A549 (cell line): ENCODE data around the gene LTA4H. TPM values are rescaled to one million over a fixed set of nuclear protein-coding genes. Genes with fewer than 3 reads are reported as not detected.

Experiments used
- ATAC-seq, 2 experiments: fragments of 200-7000 bp in 1 of 2; fragments of >200 bp in 1 of 2; cut with Nextera tagmentation in 1 of 2; cut with Tn5 transposase in 1 of 2; 3 replicates each; pipeline versions ENCODE4 v1.8.0 to v1.9.1; 2018 to 2020; ENCODE audit warnings: mild to moderate bottlenecking in 1 of 2, moderate library complexity in 1 of 2
- CTCF ChIA-PET: fragments of 300-600 bp; sonication (Branson Sonifier 250); formaldehyde crosslinking; extraction: SDS; loops from one replicate; lab custom pipeline; 2021; ENCODE audit warnings: antibody characterized with exemption, inconsistent platforms; lab: Yijun Ruan, JAX
- POLR2A ChIA-PET: fragments of 350-600 bp; formaldehyde crosslinking; extraction: SDS; loops from one replicate; lab custom pipeline; 2021; ENCODE audit warnings: antibody characterized with exemption, inconsistent platforms; lab: Yijun Ruan, JAX
- DNase-seq, 2 experiments: peaks; one replicate each; pipeline versions ENCODE4 v3.0.0 to v3.0.0-alpha.2; 2011 to 2016; ENCODE audit warnings: low read depth in 1 of 2, low spot score in 1 of 2
- FAIRE-seq: peaks from 2 replicates; lab custom pipeline; 2011; peaks lifted over from hg19 to GRCh38; lab: Jason Lieb, UNC
- H3K27ac ChIP-seq, 2 experiments: fragments of >200 bp; sonication (Bioruptor Twin); formaldehyde crosslinking; 3 replicates each; pipeline ENCODE4 v1.5.1; 2016 to 2017
- H3K4me1 ChIP-seq: fragments of >200 bp; sonication (Bioruptor Twin); formaldehyde crosslinking; 3 replicates; pipeline ENCODE4 v1.6.1; 2016
- H3K4me2 ChIP-seq: fragments of >200 bp; sonication (Bioruptor Twin); formaldehyde crosslinking; 3 replicates; pipeline ENCODE4 v1.6.1; 2016
- H3K4me3 ChIP-seq: fragments of >200 bp; sonication (Bioruptor Twin); formaldehyde crosslinking; 3 replicates; pipeline ENCODE4 v1.5.1; 2016
- H3K9me3 ChIP-seq: fragments of >200 bp; sonication (Bioruptor Twin); formaldehyde crosslinking; 3 replicates; pipeline ENCODE4 v1.6.1; 2016
- CEBPB ChIP-seq, 2 experiments: fragments of >200 bp in 1 of 2; sonication (Bioruptor Twin) in 1 of 2; formaldehyde crosslinking in 1 of 2; IDR thresholded peaks; 2 replicates each; pipeline ENCODE4 v1.6.1; 2012 to 2016
- FOSB ChIP-seq: fragments of 250-450 bp; sonication (Bioruptor Pico); IDR thresholded peaks from 2 replicates; pipeline ENCODE4 v1.5.0; 2020; ENCODE audit warnings: mild to moderate bottlenecking, moderate library complexity
- FOSL2 ChIP-seq, 2 experiments: fragments of 450-650 bp in 1 of 2; fragments of >200 bp in 1 of 2; sonication (Bioruptor Twin) in 1 of 2; formaldehyde crosslinking; IDR thresholded peaks; 2 replicates each; pipeline versions ENCODE4 v1.5.0 to v1.6.1; 2016 to 2020; ENCODE audit warnings: mild to moderate bottlenecking in 1 of 2, moderate library complexity in 1 of 2
- FOXS1 ChIP-seq: fragments of 250-450 bp; sonication (Bioruptor Pico); IDR thresholded peaks from 2 replicates; pipeline ENCODE4 v1.5.0; 2020; ENCODE audit warnings: mild to moderate bottlenecking, moderate library complexity
- HES2 ChIP-seq: fragments of >200 bp; sonication (Bioruptor Twin); formaldehyde crosslinking; IDR thresholded peaks from 2 replicates; pipeline ENCODE4 v1.6.1; 2016
- HEYL ChIP-seq: fragments of 250-450 bp; sonication (Bioruptor Pico); IDR thresholded peaks from 2 replicates; pipeline ENCODE4 v1.8.0; 2021; ENCODE audit warnings: mild to moderate bottlenecking, moderate library complexity
- HOXB5 ChIP-seq: fragments of 250-450 bp; sonication (Bioruptor Pico); IDR thresholded peaks from 2 replicates; pipeline ENCODE4 v1.5.0; 2020; ENCODE audit warnings: mild to moderate bottlenecking, moderate library complexity
- JUNB ChIP-seq: fragments of >200 bp; sonication (Bioruptor Twin); formaldehyde crosslinking; IDR thresholded peaks from 2 replicates; pipeline ENCODE4 v1.6.1; 2016
- KDM1A ChIP-seq: fragments of 200-600 bp; sonication (generic); IDR thresholded peaks from 2 replicates; pipeline ENCODE4 v1.6.1; 2016; ENCODE audit warnings: low read depth, mild to moderate bottlenecking
- KDM5A ChIP-seq: fragments of 200-600 bp; sonication (generic); IDR thresholded peaks from 2 replicates; pipeline ENCODE4 v1.6.1; 2016; ENCODE audit warnings: antibody characterized with exemption, mild to moderate bottlenecking
- MAZ ChIP-seq: fragments of 150-350 bp; IDR thresholded peaks from 2 replicates; pipeline ENCODE4 v1.6.1; 2014; ENCODE audit warnings: antibody characterized with exemption, low read depth, low read length, borderline replicate concordance
- PHF8 ChIP-seq: fragments of 200-600 bp; sonication (generic); IDR thresholded peaks from 2 replicates; pipeline ENCODE4 v1.6.1; 2016; ENCODE audit warnings: low read depth, mild to moderate bottlenecking, antibody characterized with exemption, moderate library complexity, borderline replicate concordance
- RARB ChIP-seq: fragments of 250-450 bp; sonication (Bioruptor Pico); IDR thresholded peaks from 2 replicates; pipeline ENCODE4 v1.8.0; 2021; ENCODE audit warnings: mild to moderate bottlenecking, moderate library complexity
- REST ChIP-seq: fragments of 200-600 bp; sonication (generic); IDR thresholded peaks from 2 replicates; pipeline ENCODE4 v1.6.1; 2016; ENCODE audit warnings: antibody characterized with exemption, mild to moderate bottlenecking, moderate library complexity
- RNF2 ChIP-seq: fragments of 200-600 bp; sonication (generic); IDR thresholded peaks from 2 replicates; pipeline ENCODE4 v1.6.1; 2016; ENCODE audit warnings: low read depth, mild to moderate bottlenecking, antibody characterized with exemption, moderate library complexity, borderline replicate concordance
- SMC3 ChIP-seq: fragments of >200 bp; sonication (Bioruptor Twin); formaldehyde crosslinking; IDR thresholded peaks from 3 replicates; pipeline ENCODE4 v1.6.1; 2018; ENCODE audit warnings: inconsistent platforms
- SREBF2 ChIP-seq: fragments of 450-650 bp; IDR thresholded peaks from 2 replicates; pipeline ENCODE4 v1.6.1; 2014; ENCODE audit warnings: mild to moderate bottlenecking, moderate library complexity
- WGBS: methylation state at CpG from one replicate; pipeline ENCODE4 v1.1.6; 2017; ENCODE audit errors: missing lambda C conversion rate; 5-methylcytosine and 5-hydroxymethylcytosine counted together
- polyA plus RNA-seq, 4 experiments: library from polyadenylated mRNA; depleted of rRNA in 3 of 4; stranded (reverse); fragments of >200 nt; fragmentation: RNase III in 1 of 4; extraction: RNeasy Plus Mini Kit Qiagen cat#74134 plus additional on column Dnase treatment in 1 of 4; gene quantifications; 2 replicates in 3 of 4; 3 replicates in 1 of 4; pipeline ENCODE4 v1.2.3, GENCODE V29; 2011 to 2017
- TF ChIP-seq, protein P1 (sequence below): fragments of 250-450 bp; sonication (Bioruptor Pico); IDR thresholded peaks from 2 replicates; pipeline ENCODE4 v1.5.0; 2020; ENCODE audit warnings: low read depth, mild to moderate bottlenecking, moderate library complexity
- TF ChIP-seq, protein P2 (sequence below): fragments of >200 bp; sonication (Bioruptor Twin); formaldehyde crosslinking; IDR thresholded peaks from 3 replicates; pipeline ENCODE4 v1.5.1; 2016

The LTA4H gene
- polyA plus RNA-seq, 2 of the 4 experiments (the other 2 are of a cell fraction): 126 to 174 TPM

- ChIA-PET POLR2A (interaction anchor here (0.9 kb wide), 1 partner anchor 9 kb away, joined by 3 read pairs; the partner anchor contains the start of gene LTA4H), CTCF (interaction anchor here (1.1 kb wide), 1 partner anchor 28 kb away, joined by 3 read pairs; no protein-coding TSS in a partner anchor)
Observed at GRCh38 chr12:96044943-96045290, 9.5 kb upstream of the LTA4H start.

More at GRCh38 chr12:96044943-96045290, 9.5 kb upstream of the LTA4H start:
- Histone ChIP-seq H3K4me1 (peaks cover 44% of the 10 kb centered on the region), H3K9me3 (no peaks in the 10 kb centered on the region), H3K4me2 (peak overlapping the region; percentile 56; the same call in 2 of the 3 replicates), H3K4me3 (no peak overlapping the region), H3K27ac (peak overlapping the region; percentile 47 to 56; a peak in 4 of 6 replicates)
- DNase-seq (no peak), FAIRE-seq (no peak), ATAC-seq (no peak)
- TF ChIP-seq HES2 (no peak), HOXB5 (CRISPR knock-in tag) (no peak), HEYL (CRISPR knock-in tag) (no peak), KDM1A (no peak), SREBF2 (no peak), RNF2 (no peak), PHF8 (no peak), FOXS1 (CRISPR knock-in tag) (no peak), SMC3 (no peak), FOSB (CRISPR knock-in tag) (no peak), CEBPB (IDR thresholded peaks at IDR 0.05) (no peak), REST (no peak), MAZ (no peak), KDM5A (no peak), RARB (CRISPR knock-in tag) (no peak), FOSL2 (IDR thresholded peaks at IDR 0.05) (no peak), FOSL2 (CRISPR knock-in tag; IDR thresholded peaks at IDR 0.05) (no peak), JUNB (no peak)
- TF ChIP-seq, protein P1, sequence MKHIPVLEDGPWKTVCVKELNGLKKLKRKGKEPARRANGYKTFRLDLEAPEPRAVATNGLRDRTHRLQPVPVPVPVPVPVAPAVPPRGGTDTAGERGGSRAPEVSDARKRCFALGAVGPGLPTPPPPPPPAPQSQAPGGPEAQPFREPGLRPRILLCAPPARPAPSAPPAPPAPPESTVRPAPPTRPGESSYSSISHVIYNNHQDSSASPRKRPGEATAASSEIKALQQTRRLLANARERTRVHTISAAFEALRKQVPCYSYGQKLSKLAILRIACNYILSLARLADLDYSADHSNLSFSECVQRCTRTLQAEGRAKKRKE (CRISPR knock-in tag): no peak
- TF ChIP-seq, protein P2, sequence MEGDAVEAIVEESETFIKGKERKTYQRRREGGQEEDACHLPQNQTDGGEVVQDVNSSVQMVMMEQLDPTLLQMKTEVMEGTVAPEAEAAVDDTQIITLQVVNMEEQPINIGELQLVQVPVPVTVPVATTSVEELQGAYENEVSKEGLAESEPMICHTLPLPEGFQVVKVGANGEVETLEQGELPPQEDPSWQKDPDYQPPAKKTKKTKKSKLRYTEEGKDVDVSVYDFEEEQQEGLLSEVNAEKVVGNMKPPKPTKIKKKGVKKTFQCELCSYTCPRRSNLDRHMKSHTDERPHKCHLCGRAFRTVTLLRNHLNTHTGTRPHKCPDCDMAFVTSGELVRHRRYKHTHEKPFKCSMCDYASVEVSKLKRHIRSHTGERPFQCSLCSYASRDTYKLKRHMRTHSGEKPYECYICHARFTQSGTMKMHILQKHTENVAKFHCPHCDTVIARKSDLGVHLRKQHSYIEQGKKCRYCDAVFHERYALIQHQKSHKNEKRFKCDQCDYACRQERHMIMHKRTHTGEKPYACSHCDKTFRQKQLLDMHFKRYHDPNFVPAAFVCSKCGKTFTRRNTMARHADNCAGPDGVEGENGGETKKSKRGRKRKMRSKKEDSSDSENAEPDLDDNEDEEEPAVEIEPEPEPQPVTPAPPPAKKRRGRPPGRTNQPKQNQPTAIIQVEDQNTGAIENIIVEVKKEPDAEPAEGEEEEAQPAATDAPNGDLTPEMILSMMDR: no peak
- 93% methylated on average over 2 of the region's 2 CpGs for WGBS
